Adrenal gland (tissue), 5 donors: ENCODE results near the gene MAML2.

Source experiments
- CTCF ChIP-seq, 6 experiments: fragments of 450-650 bp in 4 of 6; fragments of 200-600 bp in 2 of 6; sonication (generic) in 1 of 6; IDR thresholded peaks; 1 replicate in 5 of 6; 2 replicates in 1 of 6; pipeline versions ENCODE4 v1.5.1 to v1.8.0; 2016 to 2021; ENCODE audit warnings: antibody characterized with exemption in 6 of 6, mild to moderate bottlenecking in 2 of 6, moderate library complexity in 1 of 6
- POLR2A ChIP-seq, 2 donors: fragments of 450-650 bp; IDR thresholded peaks; one replicate each; pipeline ENCODE4 v1.6.1; 2017; ENCODE audit warnings: antibody characterized with exemption in 2 of 2, mild to moderate bottlenecking in 2 of 2, moderate library complexity in 1 of 2
- donor health status: DM: no; HTN: no; CAD: no.

GRCh38 chr11:95991101-95991500 lies 351.9 kb downstream of the MAML2 start:
- TF ChIP-seq CTCF (IDR thresholded peaks at IDR 0.05) (no peak), POLR2A (IDR thresholded peaks at IDR 0.05) (no peak)
